ENCODE data around the gene UBE2V1. TPM values are rescaled to one million over a fixed set of nuclear protein-coding genes. Genes with fewer than 3 reads are reported as not detected.

Gene UBE2V1
- total and polyA plus RNA-seq, 2 donors from 2014 or later: 99.1 to 105 TPM

DNA sequence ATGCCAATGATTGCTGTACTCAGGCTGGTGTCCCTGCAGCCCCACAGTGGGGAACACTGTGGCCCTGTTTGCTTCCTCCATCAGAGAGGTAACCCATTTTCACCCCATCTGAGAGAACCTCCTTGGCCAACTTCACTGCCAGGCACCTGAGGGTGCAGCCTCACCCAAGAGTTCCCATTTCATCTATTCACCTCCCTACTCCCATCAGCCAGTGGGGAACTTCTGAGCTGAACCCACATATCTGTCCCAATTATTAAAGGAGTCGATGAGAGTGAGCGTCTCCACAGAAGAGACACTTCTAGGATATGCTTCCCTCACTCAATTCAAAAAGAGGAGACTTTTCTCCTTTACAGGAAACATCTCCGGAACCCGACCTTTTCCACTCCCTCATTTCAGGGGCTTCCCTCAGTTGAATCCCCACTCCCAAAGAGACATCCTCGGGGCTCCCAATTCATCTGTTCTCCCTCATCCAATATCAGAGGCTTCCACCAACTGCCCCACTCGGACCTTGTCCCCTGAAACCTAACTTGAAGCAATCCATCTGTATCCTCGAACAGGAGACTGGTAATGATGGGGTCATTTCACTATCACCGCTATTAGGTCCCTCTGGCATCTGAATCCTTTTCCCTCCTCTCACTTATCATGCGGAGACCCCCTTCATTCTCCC lies 988 bp downstream of the UBE2V1 start:
- Histone ChIP-seq H3K27me3 (ENCODE audit: control insufficient read depth, insufficient read depth, low read length) (no peaks in the 10 kb centered on the region), H3K9ac (ENCODE audit: low read length in 3 of 3) (peak overlapping the region; percentile 72 to 93 (median 85)), H3K36me3 (ENCODE audit: control insufficient read depth in 2 of 3, insufficient read depth in 3 of 3, low read length in 3 of 3) (no peaks in the 10 kb centered on the region), H3K27ac (ENCODE audit: low read depth in 2 of 2, low read length in 2 of 2) (peak overlapping the region; percentile 95 to 97), H3K4me3 (ENCODE audit: low read length in 3 of 3) (peak overlapping the region; percentile 78 to 91 (median 79)), H3K4me1 (ENCODE audit: control insufficient read depth in 2 of 3, insufficient read depth in 2 of 3, low read depth in 1 of 3, low read length in 3 of 3) (peaks cover 2 to 46% (median 44%) of the 10 kb centered on the region in 3 donors), H3K9me3 (ENCODE audit: control insufficient read depth in 2 of 3, insufficient read depth in 1 of 3, low read length in 3 of 3) (no peaks in the 10 kb centered on the region)
- intact Hi-C loops (cut with DNase I): no loop called here
- no peak for TF ChIP-seq CTCF (IDR thresholded peaks at IDR 0.05; ENCODE audit: borderline replicate concordance, extremely low read depth, insufficient read depth)
- FAIRE-seq (no peak), DNase-seq (peak in 2 of 5 donors; percentile 23 to 31)

GRCh38 chr20:50111120-50111828 lies 1.7 kb downstream of the UBE2V1 start:
- H3K9ac ChIP-seq (ENCODE audit: low read length in 3 of 3): peak overlapping the region in 2 of 3 donors; percentile 72 to 93
- H3K27me3 ChIP-seq (ENCODE audit: control insufficient read depth, insufficient read depth, low read length): no peaks in the 10 kb centered on the region
- H3K36me3 ChIP-seq (ENCODE audit: control insufficient read depth in 2 of 3, insufficient read depth in 3 of 3, low read length in 3 of 3): no peaks in the 10 kb centered on the region
- intact Hi-C loops (cut with DNase I): no loop called here
- DNase-seq: peak in 1 of 5 donors; percentile 27
- peak overlapping the region; percentile 78 to 91 (median 79) for H3K4me3 ChIP-seq (ENCODE audit: low read length in 3 of 3)
- H3K4me1 ChIP-seq (ENCODE audit: control insufficient read depth in 2 of 3, insufficient read depth in 2 of 3, low read depth in 1 of 3, low read length in 3 of 3): peaks cover 2 to 47% (median 44%) of the 10 kb centered on the region in 3 donors
- H3K27ac ChIP-seq (ENCODE audit: low read depth in 2 of 2, low read length in 2 of 2): peak overlapping the region; percentile 17 to 97
- no peaks in the 10 kb centered on the region for H3K9me3 ChIP-seq (ENCODE audit: control insufficient read depth in 2 of 3, insufficient read depth in 1 of 3, low read length in 3 of 3)
- no peak for TF ChIP-seq CTCF (IDR thresholded peaks at IDR 0.05; ENCODE audit: borderline replicate concordance, extremely low read depth, insufficient read depth)
- FAIRE-seq: no peak

- FAIRE-seq (no peak), DNase-seq (peak in 3 of 5 donors; percentile 28 to 62 (median 45))
- no peaks in the 10 kb centered on the region for H3K9me3 ChIP-seq (ENCODE audit: control insufficient read depth in 2 of 3, insufficient read depth in 1 of 3, low read length in 3 of 3)
- peak overlapping the region in 1 of 3 donors; percentile 72 for H3K9ac ChIP-seq (ENCODE audit: low read length in 3 of 3)
- peaks cover 0 to 47% (median 42%) of the 10 kb centered on the region in 3 donors for H3K4me1 ChIP-seq (ENCODE audit: control insufficient read depth in 2 of 3, insufficient read depth in 2 of 3, low read depth in 1 of 3, low read length in 3 of 3)
- H3K27ac ChIP-seq (ENCODE audit: low read depth in 2 of 2, low read length in 2 of 2): no peak overlapping the region
- peak overlapping the region in 1 of 3 donors; percentile 78 for H3K4me3 ChIP-seq (ENCODE audit: low read length in 3 of 3)
- H3K27me3 ChIP-seq (ENCODE audit: control insufficient read depth, insufficient read depth, low read length): no peaks in the 10 kb centered on the region
- intact Hi-C loops (cut with DNase I): no loop called here
- no peak for TF ChIP-seq CTCF (IDR thresholded peaks at IDR 0.05; ENCODE audit: borderline replicate concordance, extremely low read depth, insufficient read depth)
- no peaks in the 10 kb centered on the region for H3K36me3 ChIP-seq (ENCODE audit: control insufficient read depth in 2 of 3, insufficient read depth in 3 of 3, low read length in 3 of 3)
Observed at GRCh38 chr20:50110141-50111047, 2.6 kb downstream of the UBE2V1 start.

Measured in kidney (tissue), 14 donors.